ENCODE results near the gene SLC45A2. TPM values are rescaled to one million over a fixed set of nuclear protein-coding genes. Genes with fewer than 3 reads are reported as not detected.
"Not testable (repeated sequence)": the region's sequence is repeated elsewhere in the genome, so short reads cannot be mapped to it uniquely, and the experiment has no call there.

Gene SLC45A2
- total RNA-seq, 1 experiment from 2014 or later, result not detected

DNA sequence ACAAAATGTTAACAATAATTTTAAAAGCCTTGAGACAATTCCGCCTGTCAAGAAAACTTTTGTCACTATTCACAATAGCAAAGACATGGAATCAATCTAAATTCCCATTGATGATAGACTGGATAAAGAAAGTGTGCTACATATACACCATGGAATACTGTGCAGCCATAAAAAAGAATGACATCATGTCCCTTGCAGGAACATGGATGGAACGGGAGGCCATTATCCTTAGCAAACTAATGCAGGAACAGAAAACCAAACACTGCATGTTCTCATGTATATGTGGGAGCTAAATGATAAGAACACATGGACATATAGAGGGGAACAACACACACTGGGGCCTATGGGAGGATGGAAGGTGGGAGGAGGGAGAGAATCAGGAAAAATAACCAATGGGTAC lies 46.1 kb upstream of the SLC45A2 start:
- H3K27me3 ChIP-seq (ENCODE audit: control insufficient read depth, insufficient read depth, low read length); intact Hi-C loops (cut with micrococcal nuclease; ENCODE audit: unreplicated experiment); DNase-seq (ENCODE audit: low read depth, low spot score); H3K9me3 ChIP-seq (ENCODE audit: control insufficient read depth, insufficient read depth, low read depth, low read length); ATAC-seq; H3K4me3 ChIP-seq (ENCODE audit: low read depth in 2 of 2, low read length in 2 of 2); BruUV-seq (replicated peaks); H3K4me1 ChIP-seq (ENCODE audit: control insufficient read depth, insufficient read depth, low read length); POLR2A ChIA-PET; H3K27ac ChIP-seq (ENCODE audit: low read length); in situ Hi-C loops (cut with HindIII; ENCODE audit: low pct_unique_long_range_greater_than_20kb, low sequenced_read_pairs); CTCF ChIA-PET; H3K36me3 ChIP-seq (ENCODE audit: control insufficient read depth, insufficient read depth, low read length): not testable (repeated sequence)

GRCh38 chr5:34030048-34030447 lies 45.6 kb upstream of the SLC45A2 start:
- Histone ChIP-seq H3K4me1 (ENCODE audit: control insufficient read depth, insufficient read depth, low read length) (no peaks in the 10 kb centered on the region), H3K27me3 (ENCODE audit: control insufficient read depth, insufficient read depth, low read length) (no peaks in the 10 kb centered on the region), H3K36me3 (ENCODE audit: control insufficient read depth, insufficient read depth, low read length) (no peaks in the 10 kb centered on the region), H3K27ac (ENCODE audit: low read length) (no peak overlapping the region), H3K9me3 (ENCODE audit: control insufficient read depth, insufficient read depth, low read depth, low read length) (no peaks in the 10 kb centered on the region), H3K4me3 (ENCODE audit: low read depth in 2 of 2, low read length in 2 of 2) (no peak overlapping the region)
- ATAC-seq (no peak), DNase-seq (ENCODE audit: low read depth, low spot score) (no peak)
- in situ Hi-C loops (cut with HindIII; ENCODE audit: low pct_unique_long_range_greater_than_20kb, low sequenced_read_pairs) (no loop called here), intact Hi-C loops (cut with micrococcal nuclease; ENCODE audit: unreplicated experiment) (no loop called here)
- TF ChIP-seq POLR2AphosphoS5 (IDR thresholded peaks at IDR 0.05; ENCODE audit: low read depth, low read length) (no peak), TCF7L2 (IDR thresholded peaks at IDR 0.05; ENCODE audit: low read depth, low read length) (no peak), SIN3A (IDR thresholded peaks at IDR 0.05; ENCODE audit: borderline replicate concordance, insufficient read depth, low read depth, low read length) (no peak)
- TF ChIP-seq, protein P1, sequence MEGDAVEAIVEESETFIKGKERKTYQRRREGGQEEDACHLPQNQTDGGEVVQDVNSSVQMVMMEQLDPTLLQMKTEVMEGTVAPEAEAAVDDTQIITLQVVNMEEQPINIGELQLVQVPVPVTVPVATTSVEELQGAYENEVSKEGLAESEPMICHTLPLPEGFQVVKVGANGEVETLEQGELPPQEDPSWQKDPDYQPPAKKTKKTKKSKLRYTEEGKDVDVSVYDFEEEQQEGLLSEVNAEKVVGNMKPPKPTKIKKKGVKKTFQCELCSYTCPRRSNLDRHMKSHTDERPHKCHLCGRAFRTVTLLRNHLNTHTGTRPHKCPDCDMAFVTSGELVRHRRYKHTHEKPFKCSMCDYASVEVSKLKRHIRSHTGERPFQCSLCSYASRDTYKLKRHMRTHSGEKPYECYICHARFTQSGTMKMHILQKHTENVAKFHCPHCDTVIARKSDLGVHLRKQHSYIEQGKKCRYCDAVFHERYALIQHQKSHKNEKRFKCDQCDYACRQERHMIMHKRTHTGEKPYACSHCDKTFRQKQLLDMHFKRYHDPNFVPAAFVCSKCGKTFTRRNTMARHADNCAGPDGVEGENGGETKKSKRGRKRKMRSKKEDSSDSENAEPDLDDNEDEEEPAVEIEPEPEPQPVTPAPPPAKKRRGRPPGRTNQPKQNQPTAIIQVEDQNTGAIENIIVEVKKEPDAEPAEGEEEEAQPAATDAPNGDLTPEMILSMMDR (IDR thresholded peaks at IDR 0.05), result no peak
- TF ChIP-seq, protein P2, sequence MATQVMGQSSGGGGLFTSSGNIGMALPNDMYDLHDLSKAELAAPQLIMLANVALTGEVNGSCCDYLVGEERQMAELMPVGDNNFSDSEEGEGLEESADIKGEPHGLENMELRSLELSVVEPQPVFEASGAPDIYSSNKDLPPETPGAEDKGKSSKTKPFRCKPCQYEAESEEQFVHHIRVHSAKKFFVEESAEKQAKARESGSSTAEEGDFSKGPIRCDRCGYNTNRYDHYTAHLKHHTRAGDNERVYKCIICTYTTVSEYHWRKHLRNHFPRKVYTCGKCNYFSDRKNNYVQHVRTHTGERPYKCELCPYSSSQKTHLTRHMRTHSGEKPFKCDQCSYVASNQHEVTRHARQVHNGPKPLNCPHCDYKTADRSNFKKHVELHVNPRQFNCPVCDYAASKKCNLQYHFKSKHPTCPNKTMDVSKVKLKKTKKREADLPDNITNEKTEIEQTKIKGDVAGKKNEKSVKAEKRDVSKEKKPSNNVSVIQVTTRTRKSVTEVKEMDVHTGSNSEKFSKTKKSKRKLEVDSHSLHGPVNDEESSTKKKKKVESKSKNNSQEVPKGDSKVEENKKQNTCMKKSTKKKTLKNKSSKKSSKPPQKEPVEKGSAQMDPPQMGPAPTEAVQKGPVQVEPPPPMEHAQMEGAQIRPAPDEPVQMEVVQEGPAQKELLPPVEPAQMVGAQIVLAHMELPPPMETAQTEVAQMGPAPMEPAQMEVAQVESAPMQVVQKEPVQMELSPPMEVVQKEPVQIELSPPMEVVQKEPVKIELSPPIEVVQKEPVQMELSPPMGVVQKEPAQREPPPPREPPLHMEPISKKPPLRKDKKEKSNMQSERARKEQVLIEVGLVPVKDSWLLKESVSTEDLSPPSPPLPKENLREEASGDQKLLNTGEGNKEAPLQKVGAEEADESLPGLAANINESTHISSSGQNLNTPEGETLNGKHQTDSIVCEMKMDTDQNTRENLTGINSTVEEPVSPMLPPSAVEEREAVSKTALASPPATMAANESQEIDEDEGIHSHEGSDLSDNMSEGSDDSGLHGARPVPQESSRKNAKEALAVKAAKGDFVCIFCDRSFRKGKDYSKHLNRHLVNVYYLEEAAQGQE (IDR thresholded peaks at IDR 0.05; ENCODE audit: insufficient read depth in 1 of 2, low read depth in 2 of 2, low read length in 1 of 2), result no peak
- CTCF ChIA-PET, result no interaction called here
- no TSS peak for BruUV-seq (replicated peaks)
- POLR2A ChIA-PET, result no interaction called here

DNA sequence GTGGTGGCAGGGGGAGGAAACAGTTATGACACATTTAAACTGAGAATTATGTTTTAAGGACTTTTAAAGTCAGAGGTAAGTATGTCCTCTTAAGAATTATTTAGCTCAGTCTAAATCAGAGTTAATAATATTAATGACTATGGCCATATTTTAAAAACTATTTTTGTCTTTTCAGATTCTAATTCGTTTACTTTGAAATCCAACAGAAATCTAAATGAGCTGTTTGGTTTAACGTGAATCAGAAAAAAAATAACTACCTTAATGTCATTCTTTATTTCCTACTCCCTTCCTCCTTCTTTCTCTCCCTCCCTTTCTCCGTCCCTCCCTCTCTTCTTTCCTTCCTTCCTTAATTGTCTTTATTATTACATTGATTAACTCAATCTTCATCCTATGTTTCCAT lies 43.9 kb upstream of the SLC45A2 start:
- CTCF ChIA-PET, result no interaction called here
- TF ChIP-seq TCF7L2 (IDR thresholded peaks at IDR 0.05; ENCODE audit: low read depth, low read length) (no peak), SIN3A (IDR thresholded peaks at IDR 0.05; ENCODE audit: borderline replicate concordance, insufficient read depth, low read depth, low read length) (no peak), POLR2AphosphoS5 (IDR thresholded peaks at IDR 0.05; ENCODE audit: low read depth, low read length) (no peak)
- TF ChIP-seq, protein P2 (IDR thresholded peaks at IDR 0.05; ENCODE audit: insufficient read depth in 1 of 2, low read depth in 2 of 2, low read length in 1 of 2), result no peak
- TF ChIP-seq, protein P1 (IDR thresholded peaks at IDR 0.05), result no peak
- ATAC-seq, result no peak
- POLR2A ChIA-PET, result interaction anchor here (0.7 kb wide), 1 partner anchor 517 kb away, joined by 3 read pairs; no protein-coding TSS in a partner anchor
- Histone ChIP-seq H3K36me3 (ENCODE audit: control insufficient read depth, insufficient read depth, low read length) (no peaks in the 10 kb centered on the region), H3K27me3 (ENCODE audit: control insufficient read depth, insufficient read depth, low read length) (no peaks in the 10 kb centered on the region), H3K4me1 (ENCODE audit: control insufficient read depth, insufficient read depth, low read length) (no peaks in the 10 kb centered on the region), H3K4me3 (ENCODE audit: low read depth in 2 of 2, low read length in 2 of 2) (no peak overlapping the region), H3K9me3 (ENCODE audit: control insufficient read depth, insufficient read depth, low read depth, low read length) (no peaks in the 10 kb centered on the region), H3K27ac (ENCODE audit: low read length) (no peak overlapping the region)
- BruUV-seq (replicated peaks), result no TSS peak
- intact Hi-C loops (cut with micrococcal nuclease; ENCODE audit: unreplicated experiment), result no loop called here
- no peak for DNase-seq (ENCODE audit: low read depth, low spot score)
- in situ Hi-C loops (cut with HindIII; ENCODE audit: low pct_unique_long_range_greater_than_20kb, low sequenced_read_pairs), result no loop called here

All from Panc1 (cell line).